ENCODE results near the gene PALLD. TPM values are rescaled to one million over a fixed set of nuclear protein-coding genes. Genes with fewer than 3 reads are reported as not detected.
A peak's percentile ranks its signal among the peaks of the same experiment; 100 is the strongest.

Gene PALLD
- total RNA-seq, 1 donor from 2014 or later = 85.7 TPM

DNA sequence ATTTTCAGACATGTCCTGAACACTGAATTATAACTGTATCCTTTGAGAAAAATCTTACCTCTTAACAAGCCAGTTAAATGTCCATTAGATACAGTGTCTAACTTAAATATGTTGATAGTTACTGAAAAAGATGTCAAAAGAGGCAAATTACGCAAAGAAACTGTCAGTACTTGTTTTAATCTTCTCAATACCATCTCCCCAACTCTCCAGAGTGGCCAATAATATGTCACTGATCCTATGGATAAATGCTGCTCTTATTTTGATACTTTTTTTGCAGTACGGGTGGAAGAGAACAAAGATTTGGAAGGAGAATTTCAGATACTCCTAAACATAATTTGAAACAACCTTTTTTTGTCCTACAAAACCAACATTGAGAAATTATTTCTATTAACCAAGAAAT, 320.5 kb downstream of the PALLD start:
- peaks cover 66% of the 10 kb centered on the region for H3F3A ChIP-seq (ENCODE audit: low read depth)
- peak overlapping the region; percentile 75 for H3K27ac ChIP-seq
- no peaks in the 10 kb centered on the region for H3K36me3 ChIP-seq
- no peaks in the 10 kb centered on the region for H3K36me3 Mint-ChIP-seq
- peak overlapping the region; percentile 8 for H3K4me3 ChIP-seq
- H3K9me3 Mint-ChIP-seq = no peaks in the 10 kb centered on the region
- peak overlapping the region; percentile 65 for H3K4me2 ChIP-seq
- DNase-seq (ENCODE audit: low spot score) = no peak
- peaks cover 63% of the 10 kb centered on the region for H3K4me1 Mint-ChIP-seq
- TF ChIP-seq, protein P1, sequence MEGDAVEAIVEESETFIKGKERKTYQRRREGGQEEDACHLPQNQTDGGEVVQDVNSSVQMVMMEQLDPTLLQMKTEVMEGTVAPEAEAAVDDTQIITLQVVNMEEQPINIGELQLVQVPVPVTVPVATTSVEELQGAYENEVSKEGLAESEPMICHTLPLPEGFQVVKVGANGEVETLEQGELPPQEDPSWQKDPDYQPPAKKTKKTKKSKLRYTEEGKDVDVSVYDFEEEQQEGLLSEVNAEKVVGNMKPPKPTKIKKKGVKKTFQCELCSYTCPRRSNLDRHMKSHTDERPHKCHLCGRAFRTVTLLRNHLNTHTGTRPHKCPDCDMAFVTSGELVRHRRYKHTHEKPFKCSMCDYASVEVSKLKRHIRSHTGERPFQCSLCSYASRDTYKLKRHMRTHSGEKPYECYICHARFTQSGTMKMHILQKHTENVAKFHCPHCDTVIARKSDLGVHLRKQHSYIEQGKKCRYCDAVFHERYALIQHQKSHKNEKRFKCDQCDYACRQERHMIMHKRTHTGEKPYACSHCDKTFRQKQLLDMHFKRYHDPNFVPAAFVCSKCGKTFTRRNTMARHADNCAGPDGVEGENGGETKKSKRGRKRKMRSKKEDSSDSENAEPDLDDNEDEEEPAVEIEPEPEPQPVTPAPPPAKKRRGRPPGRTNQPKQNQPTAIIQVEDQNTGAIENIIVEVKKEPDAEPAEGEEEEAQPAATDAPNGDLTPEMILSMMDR (IDR thresholded peaks at IDR 0.05) = no peak
- no peaks in the 10 kb centered on the region for H3K27me3 ChIP-seq
- peaks cover 4% of the 10 kb centered on the region for H3K27me3 Mint-ChIP-seq (ENCODE audit: insufficient read depth, low read depth)
- H4K20me1 ChIP-seq (ENCODE audit: low read depth) = no peaks in the 10 kb centered on the region
- H3K79me2 ChIP-seq (ENCODE audit: low read depth) = peaks cover 16% of the 10 kb centered on the region
- H3K27ac Mint-ChIP-seq = peak overlapping the region; percentile 99
- no peak overlapping the region for H2AFZ ChIP-seq (replicated peaks)
- H3K9me3 ChIP-seq (ENCODE audit: low read depth) = no peaks in the 10 kb centered on the region
- peaks cover 71% of the 10 kb centered on the region for H3K4me1 ChIP-seq
- H3K9ac ChIP-seq = no peak overlapping the region
- peak overlapping the region; percentile 65 for H3K4me3 Mint-ChIP-seq

- Histone ChIP-seq H3F3A (ENCODE audit: low read depth) (peaks cover 39% of the 10 kb centered on the region), H3K36me3 (no peaks in the 10 kb centered on the region), H4K20me1 (ENCODE audit: low read depth) (no peaks in the 10 kb centered on the region), H3K9ac (no peak overlapping the region), H3K79me2 (ENCODE audit: low read depth) (peaks cover 11% of the 10 kb centered on the region), H3K27me3 (no peaks in the 10 kb centered on the region), H3K9me3 (ENCODE audit: low read depth) (no peaks in the 10 kb centered on the region), H3K4me3 (no peak overlapping the region), H3K27ac (peak overlapping the region; percentile 69), H2AFZ (replicated peaks) (no peak overlapping the region), H3K4me1 (peaks cover 41% of the 10 kb centered on the region), H3K4me2 (peak overlapping the region; percentile 36)
- H3K4me3 Mint-ChIP-seq = no peak overlapping the region
- peaks cover 53% of the 10 kb centered on the region for H3K4me1 Mint-ChIP-seq
- TF ChIP-seq EZH2phosphoT487 (IDR thresholded peaks at IDR 0.05) (no peak), EZH2 (IDR thresholded peaks at IDR 0.05) (no peak)
- TF ChIP-seq, protein P1 (IDR thresholded peaks at IDR 0.05) = no peak
- H3K27ac Mint-ChIP-seq = peak overlapping the region; percentile 99
- H3K36me3 Mint-ChIP-seq = no peaks in the 10 kb centered on the region
- H3K27me3 Mint-ChIP-seq (ENCODE audit: insufficient read depth, low read depth) = no peaks in the 10 kb centered on the region
- DNase-seq (ENCODE audit: low spot score) = peak; percentile 42
- H3K9me3 Mint-ChIP-seq = no peaks in the 10 kb centered on the region
Observed at GRCh38 chr4:168822481-168822880, 325.6 kb downstream of the PALLD start.

DNA sequence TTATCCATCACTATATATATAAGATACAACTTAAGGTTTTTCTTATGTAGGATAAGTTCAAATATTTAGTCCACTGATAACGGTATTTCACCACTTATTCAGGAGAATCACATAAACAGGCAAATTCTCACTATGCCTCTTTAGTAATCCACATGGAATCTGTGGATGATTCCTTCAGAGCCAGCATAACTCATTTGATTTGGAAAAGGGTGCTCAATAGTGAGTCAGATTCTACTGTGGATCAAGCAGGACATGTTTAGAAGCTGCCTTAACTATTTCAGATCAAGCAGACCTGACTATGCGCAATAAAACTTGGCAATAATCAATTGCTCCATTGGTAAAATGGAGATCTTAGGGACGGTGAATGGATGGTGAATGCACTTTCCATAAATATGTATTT, 329.1 kb downstream of the PALLD start:
- no peak overlapping the region for H3K9ac ChIP-seq
- Mint-ChIP-seq H3K4me1 (peaks cover 49% of the 10 kb centered on the region), H3K4me3 (no peak overlapping the region), H3K27me3 (ENCODE audit: insufficient read depth, low read depth) (no peaks in the 10 kb centered on the region), H3K27ac (no peak overlapping the region), H3K36me3 (no peaks in the 10 kb centered on the region), H3K9me3 (no peaks in the 10 kb centered on the region)
- H3K4me2 ChIP-seq = no peak overlapping the region
- H3K36me3 ChIP-seq = no peaks in the 10 kb centered on the region
- no peak for DNase-seq (ENCODE audit: low spot score)
- H2AFZ ChIP-seq (replicated peaks) = no peak overlapping the region
- no peaks in the 10 kb centered on the region for H4K20me1 ChIP-seq (ENCODE audit: low read depth)
- no peak overlapping the region for H3K4me3 ChIP-seq
- no peaks in the 10 kb centered on the region for H3K79me2 ChIP-seq (ENCODE audit: low read depth)
- no peaks in the 10 kb centered on the region for H3K9me3 ChIP-seq (ENCODE audit: low read depth)
- H3F3A ChIP-seq (ENCODE audit: low read depth) = peaks cover 24% of the 10 kb centered on the region
- no peaks in the 10 kb centered on the region for H3K27me3 ChIP-seq
- peaks cover 14% of the 10 kb centered on the region for H3K4me1 ChIP-seq
- TF ChIP-seq EZH2 (IDR thresholded peaks at IDR 0.05) (no peak), EZH2phosphoT487 (IDR thresholded peaks at IDR 0.05) (no peak)
- TF ChIP-seq, protein P1 (IDR thresholded peaks at IDR 0.05) = no peak
- H3K27ac ChIP-seq = no peak overlapping the region
